HEK293 (cell line): ENCODE data around the gene PTH2.
A peak's percentile ranks its signal among the peaks of the same experiment; 100 is the strongest.

Experiments
- GLIS1 ChIP-seq: fragments of 450-650 bp; formaldehyde crosslinking; IDR thresholded peaks from 2 replicates; pipeline ENCODE4 v1.5.1; 2016; ENCODE audit warnings: missing biosample characterization, missing genetic modification characterization
- KLF9 ChIP-seq: fragments of 450-650 bp; formaldehyde crosslinking; IDR thresholded peaks from 2 replicates; pipeline ENCODE4 v1.5.1; 2016; ENCODE audit warnings: missing biosample characterization, missing genetic modification characterization, low read depth
- MYNN ChIP-seq: fragments of 450-650 bp; formaldehyde crosslinking; IDR thresholded peaks from 2 replicates; pipeline ENCODE4 v1.5.1; 2016; ENCODE audit warnings: missing biosample characterization, missing genetic modification characterization, borderline replicate concordance
- PRDM1 ChIP-seq: fragments of 450-650 bp; formaldehyde crosslinking; IDR thresholded peaks from 2 replicates; pipeline ENCODE4; 2016; ENCODE audit warnings: missing biosample characterization, missing genetic modification characterization
- REST ChIP-seq: fragments of 450-650 bp; formaldehyde crosslinking; IDR thresholded peaks from 2 replicates; pipeline ENCODE4 v1.5.1; 2016; ENCODE audit warnings: missing biosample characterization, missing genetic modification characterization
- SCRT2 ChIP-seq: fragments of 450-650 bp; formaldehyde crosslinking; IDR thresholded peaks from 2 replicates; pipeline ENCODE4 v1.5.1; 2016; ENCODE audit warnings: missing biosample characterization, missing genetic modification characterization
- ZFP69B ChIP-seq: fragments of 450-650 bp; formaldehyde crosslinking; IDR thresholded peaks from 2 replicates; pipeline ENCODE4 v1.5.1; 2016; ENCODE audit warnings: missing biosample characterization, missing genetic modification characterization
- ZNF148 ChIP-seq: fragments of 450-650 bp; formaldehyde crosslinking; IDR thresholded peaks from 2 replicates; pipeline ENCODE4 v1.5.0; 2017; ENCODE audit warnings: missing biosample characterization, missing genetic modification characterization, borderline replicate concordance
- ZNF302 ChIP-seq: fragments of 450-650 bp; formaldehyde crosslinking; IDR thresholded peaks from 2 replicates; pipeline ENCODE4 v1.5.1; 2016; ENCODE audit warnings: missing biosample characterization, missing genetic modification characterization, low read depth
- ZNF354C ChIP-seq: fragments of 450-650 bp; formaldehyde crosslinking; IDR thresholded peaks from 2 replicates; pipeline ENCODE4 v1.5.1; 2016; ENCODE audit warnings: missing biosample characterization, missing genetic modification characterization, low read depth, borderline replicate concordance
- ZNF362 ChIP-seq: fragments of 450-650 bp; formaldehyde crosslinking; IDR thresholded peaks from 2 replicates; pipeline ENCODE4 v1.5.1; 2016; ENCODE audit warnings: missing biosample characterization, missing genetic modification characterization
- ZNF555 ChIP-seq: fragments of 450-650 bp; formaldehyde crosslinking; conservative IDR thresholded peaks from 2 replicates; pipeline ENCODE4 v1.5.1; 2017; ENCODE audit warnings: missing biosample characterization, mild to moderate bottlenecking, missing genetic modification characterization, inconsistent platforms
- ZNF623 ChIP-seq: fragments of 450-650 bp; formaldehyde crosslinking; IDR thresholded peaks from 2 replicates; pipeline ENCODE4 v1.5.1; 2016; ENCODE audit warnings: missing biosample characterization, missing genetic modification characterization
- ZNF654 ChIP-seq: fragments of 450-650 bp; formaldehyde crosslinking; IDR thresholded peaks from 2 replicates; pipeline ENCODE4 v1.5.1; 2016; ENCODE audit warnings: low read depth, missing biosample characterization, missing genetic modification characterization
- ZNF677 ChIP-seq: fragments of 450-650 bp; IDR thresholded peaks from 2 replicates; pipeline ENCODE4 v1.5.0; 2018; ENCODE audit warnings: missing biosample characterization, mild to moderate bottlenecking, missing genetic modification characterization, moderate library complexity
- ZNF701 ChIP-seq: fragments of 450-650 bp; formaldehyde crosslinking; IDR thresholded peaks from 2 replicates; pipeline ENCODE4 v1.5.1; 2016; ENCODE audit warnings: missing biosample characterization, missing genetic modification characterization
- ZNF776 ChIP-seq: fragments of 450-650 bp; formaldehyde crosslinking; IDR thresholded peaks from 2 replicates; pipeline ENCODE4 v1.5.0; 2017; ENCODE audit warnings: missing biosample characterization, missing genetic modification characterization, borderline replicate concordance
- ZNF792 ChIP-seq: fragments of 450-650 bp; formaldehyde crosslinking; IDR thresholded peaks from 2 replicates; pipeline ENCODE4 v1.5.1; 2016; ENCODE audit warnings: missing biosample characterization, missing genetic modification characterization
- TF ChIP-seq, protein P1 (sequence below): fragments of 450-650 bp; formaldehyde crosslinking; IDR thresholded peaks from 2 replicates; pipeline ENCODE4 v1.5.1; 2016; ENCODE audit warnings: missing biosample characterization, missing genetic modification characterization
- TF ChIP-seq, protein P2 (sequence below): fragments of 450-650 bp; formaldehyde crosslinking; IDR thresholded peaks from 2 replicates; pipeline ENCODE4 v1.5.1; 2016; ENCODE audit warnings: missing biosample characterization, missing genetic modification characterization
- TF ChIP-seq, protein P3 (sequence below): fragments of 450-650 bp; formaldehyde crosslinking; IDR thresholded peaks from 2 replicates; pipeline ENCODE4 v1.5.1; 2016; ENCODE audit warnings: missing biosample characterization, missing genetic modification characterization
- TF ChIP-seq, protein P4 (sequence below): fragments of 450-650 bp; formaldehyde crosslinking; IDR thresholded peaks from 2 replicates; pipeline ENCODE4 v1.5.1; 2017; ENCODE audit warnings: missing biosample characterization, missing genetic modification characterization

PTH2 gene

DNA sequence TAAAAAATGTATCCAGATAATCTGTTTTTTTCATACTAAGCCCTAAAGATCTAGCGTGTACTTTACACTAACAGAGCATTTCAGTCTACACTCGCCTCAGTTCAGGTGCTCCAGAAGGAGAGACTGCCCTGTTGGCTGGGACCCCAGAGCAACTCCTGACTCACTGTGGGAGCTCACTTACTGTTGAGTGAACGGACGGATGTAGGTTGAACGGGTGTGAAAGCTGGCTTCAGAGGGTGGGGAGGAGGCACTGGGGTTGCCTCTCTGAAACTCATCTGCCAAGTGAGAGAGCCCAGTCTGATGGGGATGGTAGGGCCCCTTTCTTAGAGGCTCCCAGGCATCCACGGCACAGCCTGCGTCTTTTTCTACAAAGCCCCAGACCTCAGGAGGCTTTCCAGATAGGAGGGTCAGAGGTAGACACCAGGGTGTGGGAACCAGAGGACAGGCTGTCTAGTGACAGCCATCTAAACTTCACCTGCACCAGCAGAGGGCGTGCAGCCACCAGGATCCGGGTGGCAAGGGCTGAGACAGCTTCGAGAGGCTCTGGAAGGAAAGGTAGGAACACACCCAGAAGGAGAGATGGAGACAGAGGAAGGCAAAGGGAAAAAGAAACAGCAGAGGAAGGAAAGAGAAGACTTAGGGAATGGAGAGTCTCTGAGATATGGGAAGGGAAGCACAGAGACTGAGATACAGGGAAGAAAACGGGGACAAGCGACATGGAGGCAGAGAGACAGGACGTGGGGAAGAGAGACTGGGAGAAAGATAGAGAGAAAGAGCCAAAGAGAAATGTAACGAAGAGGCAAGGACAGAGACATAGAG, 31.5 kb downstream of the PTH2 start (continued):
- TF ChIP-seq REST: no peak
- no peak for TF ChIP-seq MYNN (tag by site-specific recombination)
- no peak; the same call in 1 of the 2 replicates for TF ChIP-seq KLF9 (tag by site-specific recombination)
- TF ChIP-seq, protein P1, sequence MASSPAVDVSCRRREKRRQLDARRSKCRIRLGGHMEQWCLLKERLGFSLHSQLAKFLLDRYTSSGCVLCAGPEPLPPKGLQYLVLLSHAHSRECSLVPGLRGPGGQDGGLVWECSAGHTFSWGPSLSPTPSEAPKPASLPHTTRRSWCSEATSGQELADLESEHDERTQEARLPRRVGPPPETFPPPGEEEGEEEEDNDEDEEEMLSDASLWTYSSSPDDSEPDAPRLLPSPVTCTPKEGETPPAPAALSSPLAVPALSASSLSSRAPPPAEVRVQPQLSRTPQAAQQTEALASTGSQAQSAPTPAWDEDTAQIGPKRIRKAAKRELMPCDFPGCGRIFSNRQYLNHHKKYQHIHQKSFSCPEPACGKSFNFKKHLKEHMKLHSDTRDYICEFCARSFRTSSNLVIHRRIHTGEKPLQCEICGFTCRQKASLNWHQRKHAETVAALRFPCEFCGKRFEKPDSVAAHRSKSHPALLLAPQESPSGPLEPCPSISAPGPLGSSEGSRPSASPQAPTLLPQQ (tag by site-specific recombination): peak; percentile 48; the same call in 1 of the 2 replicates
- no peak for TF ChIP-seq ZNF302
- TF ChIP-seq, protein P2, sequence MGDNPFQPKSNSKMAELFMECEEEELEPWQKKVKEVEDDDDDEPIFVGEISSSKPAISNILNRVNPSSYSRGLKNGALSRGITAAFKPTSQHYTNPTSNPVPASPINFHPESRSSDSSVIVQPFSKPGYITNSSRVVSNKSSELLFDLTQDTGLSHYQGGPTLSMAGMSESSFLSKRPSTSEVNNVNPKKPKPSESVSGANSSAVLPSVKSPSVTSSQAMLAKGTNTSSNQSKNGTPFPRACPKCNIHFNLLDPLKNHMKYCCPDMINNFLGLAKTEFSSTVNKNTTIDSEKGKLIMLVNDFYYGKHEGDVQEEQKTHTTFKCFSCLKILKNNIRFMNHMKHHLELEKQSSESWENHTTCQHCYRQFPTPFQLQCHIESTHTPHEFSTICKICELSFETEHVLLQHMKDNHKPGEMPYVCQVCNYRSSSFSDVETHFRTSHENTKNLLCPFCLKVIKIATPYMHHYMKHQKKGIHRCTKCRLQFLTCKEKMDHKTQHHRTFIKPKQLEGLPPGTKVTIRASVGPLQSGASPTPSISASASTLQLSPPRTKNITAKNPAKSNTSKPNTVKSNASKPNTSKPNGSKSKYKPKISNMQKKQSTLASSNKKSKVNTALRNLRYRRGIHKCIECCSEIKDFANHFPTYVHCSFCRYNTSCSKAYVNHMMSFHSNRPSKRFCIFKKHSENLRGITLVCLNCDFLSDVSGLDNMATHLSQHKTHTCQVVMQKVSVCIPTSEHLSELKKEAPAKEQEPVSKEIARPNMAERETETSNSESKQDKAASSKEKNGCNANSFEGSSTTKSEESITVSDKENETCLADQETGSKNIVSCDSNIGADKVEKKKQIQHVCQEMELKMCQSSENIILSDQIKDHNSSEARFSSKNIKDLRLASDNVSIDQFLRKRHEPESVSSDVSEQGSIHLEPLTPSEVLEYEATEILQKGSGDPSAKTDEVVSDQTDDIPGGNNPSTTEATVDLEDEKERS: no peak
- TF ChIP-seq SCRT2 (tag by site-specific recombination): no peak
- peak; percentile 21; the same call in 1 of the 2 replicates for TF ChIP-seq GLIS1
- no peak for TF ChIP-seq ZNF701 (tag by site-specific recombination)
- TF ChIP-seq, protein P3, sequence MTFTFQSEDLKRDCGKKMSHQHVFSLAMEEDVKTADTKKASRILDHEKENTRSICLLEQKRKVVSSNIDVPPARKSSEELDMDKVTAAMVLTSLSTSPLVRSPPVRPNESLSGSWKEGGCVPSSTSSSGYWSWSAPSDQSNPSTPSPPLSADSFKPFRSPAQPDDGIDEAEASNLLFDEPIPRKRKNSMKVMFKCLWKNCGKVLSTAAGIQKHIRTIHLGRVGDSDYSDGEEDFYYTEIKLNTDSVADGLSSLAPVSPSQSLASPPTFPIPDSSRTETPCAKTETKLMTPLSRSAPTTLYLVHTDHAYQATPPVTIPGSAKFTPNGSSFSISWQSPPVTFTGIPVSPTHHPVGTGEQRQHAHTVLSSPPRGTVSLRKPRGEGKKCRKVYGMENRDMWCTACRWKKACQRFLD (tag by site-specific recombination): no peak
- TF ChIP-seq ZNF654: peak; percentile 96
- peak; percentile 52; the same call in 1 of the 2 replicates for TF ChIP-seq ZFP69B (tag by site-specific recombination)
- TF ChIP-seq ZNF354C (tag by site-specific recombination): no peak
- no peak for TF ChIP-seq ZNF623 (tag by site-specific recombination)
- 0 out of 2 replicates have a peak, but pooled peaks have one; percentile 42 for TF ChIP-seq ZNF148 (tag by site-specific recombination)
- no peak for TF ChIP-seq ZNF792 (tag by site-specific recombination)
- TF ChIP-seq ZNF776 (tag by site-specific recombination): no peak
- TF ChIP-seq ZNF555 (tag by site-specific recombination): no peak
- TF ChIP-seq PRDM1 (tag by site-specific recombination): peak; percentile 89
- no peak for TF ChIP-seq ZNF362 (tag by site-specific recombination)
- TF ChIP-seq, protein P4, sequence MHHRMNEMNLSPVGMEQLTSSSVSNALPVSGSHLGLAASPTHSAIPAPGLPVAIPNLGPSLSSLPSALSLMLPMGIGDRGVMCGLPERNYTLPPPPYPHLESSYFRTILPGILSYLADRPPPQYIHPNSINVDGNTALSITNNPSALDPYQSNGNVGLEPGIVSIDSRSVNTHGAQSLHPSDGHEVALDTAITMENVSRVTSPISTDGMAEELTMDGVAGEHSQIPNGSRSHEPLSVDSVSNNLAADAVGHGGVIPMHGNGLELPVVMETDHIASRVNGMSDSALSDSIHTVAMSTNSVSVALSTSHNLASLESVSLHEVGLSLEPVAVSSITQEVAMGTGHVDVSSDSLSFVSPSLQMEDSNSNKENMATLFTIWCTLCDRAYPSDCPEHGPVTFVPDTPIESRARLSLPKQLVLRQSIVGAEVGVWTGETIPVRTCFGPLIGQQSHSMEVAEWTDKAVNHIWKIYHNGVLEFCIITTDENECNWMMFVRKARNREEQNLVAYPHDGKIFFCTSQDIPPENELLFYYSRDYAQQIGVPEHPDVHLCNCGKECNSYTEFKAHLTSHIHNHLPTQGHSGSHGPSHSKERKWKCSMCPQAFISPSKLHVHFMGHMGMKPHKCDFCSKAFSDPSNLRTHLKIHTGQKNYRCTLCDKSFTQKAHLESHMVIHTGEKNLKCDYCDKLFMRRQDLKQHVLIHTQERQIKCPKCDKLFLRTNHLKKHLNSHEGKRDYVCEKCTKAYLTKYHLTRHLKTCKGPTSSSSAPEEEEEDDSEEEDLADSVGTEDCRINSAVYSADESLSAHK (tag by site-specific recombination): no peak
- no peak for TF ChIP-seq ZNF677 (tag by site-specific recombination)
